ENCODE data around the gene TAS2R43.

DNA sequence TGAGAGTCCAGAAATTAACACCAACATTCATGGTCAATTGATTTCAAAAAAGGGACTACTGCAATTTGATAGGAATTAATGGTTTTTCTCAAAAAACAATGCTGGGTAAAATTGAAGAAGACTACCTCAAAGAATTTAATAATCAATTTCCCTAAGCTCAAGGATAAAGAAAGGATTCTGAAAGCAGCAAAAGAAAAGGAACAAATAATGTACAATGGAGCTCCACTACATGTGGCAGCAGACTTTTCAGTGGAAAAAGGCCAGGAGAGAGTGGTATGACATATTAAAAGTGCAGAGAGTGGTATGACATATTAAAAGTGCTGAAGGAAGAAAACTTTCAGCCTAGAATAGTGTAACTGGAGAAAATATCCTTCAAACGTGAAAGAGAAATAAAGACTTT lies 15.6 kb upstream of the TAS2R43 start:
- TF ChIP-seq, protein P1, sequence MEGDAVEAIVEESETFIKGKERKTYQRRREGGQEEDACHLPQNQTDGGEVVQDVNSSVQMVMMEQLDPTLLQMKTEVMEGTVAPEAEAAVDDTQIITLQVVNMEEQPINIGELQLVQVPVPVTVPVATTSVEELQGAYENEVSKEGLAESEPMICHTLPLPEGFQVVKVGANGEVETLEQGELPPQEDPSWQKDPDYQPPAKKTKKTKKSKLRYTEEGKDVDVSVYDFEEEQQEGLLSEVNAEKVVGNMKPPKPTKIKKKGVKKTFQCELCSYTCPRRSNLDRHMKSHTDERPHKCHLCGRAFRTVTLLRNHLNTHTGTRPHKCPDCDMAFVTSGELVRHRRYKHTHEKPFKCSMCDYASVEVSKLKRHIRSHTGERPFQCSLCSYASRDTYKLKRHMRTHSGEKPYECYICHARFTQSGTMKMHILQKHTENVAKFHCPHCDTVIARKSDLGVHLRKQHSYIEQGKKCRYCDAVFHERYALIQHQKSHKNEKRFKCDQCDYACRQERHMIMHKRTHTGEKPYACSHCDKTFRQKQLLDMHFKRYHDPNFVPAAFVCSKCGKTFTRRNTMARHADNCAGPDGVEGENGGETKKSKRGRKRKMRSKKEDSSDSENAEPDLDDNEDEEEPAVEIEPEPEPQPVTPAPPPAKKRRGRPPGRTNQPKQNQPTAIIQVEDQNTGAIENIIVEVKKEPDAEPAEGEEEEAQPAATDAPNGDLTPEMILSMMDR (conservative IDR thresholded peaks at IDR 0.05 in 1 of 2, IDR thresholded peaks at IDR 0.05 in 1 of 2; ENCODE audit: extremely low read depth in 1 of 2, insufficient read depth in 1 of 2, low read depth in 1 of 2, low read length in 2 of 2), result no peak
- TF ChIP-seq EZH2 (IDR thresholded peaks at IDR 0.05; ENCODE audit: borderline replicate concordance, low read length), result no peak
